Activated CD4-positive, alpha-beta T cell treated with anti-CD3 and anti-CD28 coated beads, Interleukin-2, amount 10 ng/mL, durations not matched to agents 7 days and 5 days (primary cell): ENCODE results near the gene ROPN1B. TPM values are rescaled to one million over a fixed set of nuclear protein-coding genes. Genes with fewer than 3 reads are reported as not detected.

Experiments used
- CTCF ChIA-PET: fragments of 350-600 bp; sonication (Branson Sonifier 250); formaldehyde crosslinking; loops from one replicate; lab custom pipeline; 2021; ENCODE audit warnings: antibody characterized with exemption; lab: Charles Lee
- POLR2A ChIA-PET: fragments of 350-600 bp; sonication (Branson Sonifier 250); formaldehyde crosslinking; loops from one replicate; lab custom pipeline; 2021; ENCODE audit warnings: antibody characterized with exemption; lab: Charles Lee
- DNase-seq: peaks from one replicate; pipeline ENCODE4 v3.0.0-alpha.2; 2020
- H3K27ac Mint-ChIP-seq: one replicate; pipeline ENCODE4 v1.8.0; 2021; ENCODE audit warnings: mild to moderate bottlenecking, moderate library complexity, mixed read lengths
- H3K27me3 Mint-ChIP-seq: one replicate; pipeline ENCODE4 v1.8.0; 2021; ENCODE audit warnings: mixed read lengths
- H3K36me3 Mint-ChIP-seq: one replicate; pipeline ENCODE4 v1.8.0; 2021; ENCODE audit warnings: low read depth, mixed read lengths
- H3K4me1 Mint-ChIP-seq: one replicate; pipeline ENCODE4 v1.8.0; 2021; ENCODE audit warnings: mixed read lengths
- H3K4me3 Mint-ChIP-seq: one replicate; pipeline ENCODE4 v1.8.0; 2021; ENCODE audit warnings: mild to moderate bottlenecking, moderate library complexity, mixed read lengths
- H3K9me3 Mint-ChIP-seq: one replicate; pipeline ENCODE4 v1.8.0; 2021; ENCODE audit warnings: mixed read lengths
- total RNA-seq, 2 experiments: library from RNA; stranded (reverse); gene quantifications; one replicate each; pipeline ENCODE4 v1.2.3, GENCODE V29; 2021

Gene ROPN1B
- total RNA-seq, 2 experiments from 2014 or later = not detected

DNA sequence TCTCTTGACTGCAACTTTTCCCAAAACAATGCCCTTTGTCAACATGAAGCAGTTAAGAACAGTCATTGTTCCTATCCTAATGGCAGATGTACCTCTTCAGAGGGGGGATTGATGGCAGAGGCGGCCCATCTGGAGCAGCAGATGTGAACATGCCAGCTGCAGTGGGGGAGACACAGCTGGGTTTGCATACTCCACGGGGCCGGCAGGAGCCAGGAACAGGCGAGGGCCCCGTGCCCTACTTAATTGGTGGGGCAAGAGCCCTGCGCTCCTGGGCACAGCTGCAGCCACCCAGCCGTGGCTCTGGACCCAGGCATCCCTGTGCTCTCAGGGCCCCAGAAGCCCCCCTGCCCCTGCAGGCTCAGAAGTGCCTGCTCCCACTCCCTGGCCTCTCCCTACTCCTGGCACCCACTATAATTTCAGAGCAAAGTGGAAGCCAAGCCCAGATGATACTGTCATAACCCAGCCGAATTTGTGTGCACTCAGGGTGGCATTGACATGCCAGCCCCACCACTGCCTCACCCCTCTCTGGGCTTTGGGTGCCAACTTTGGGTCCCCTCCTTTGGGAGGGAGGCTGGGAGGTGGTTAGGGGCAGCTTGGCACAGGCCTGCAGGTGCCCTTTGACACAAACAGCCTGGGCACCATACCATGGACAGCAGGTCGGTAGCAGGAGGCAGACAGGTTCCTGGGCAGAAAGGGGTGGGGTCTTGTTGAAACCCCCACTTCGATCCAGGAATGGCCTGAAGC lies 34.6 kb downstream of the ROPN1B start:
- peaks cover 8% of the 10 kb centered on the region for H3K36me3 Mint-ChIP-seq
- no peaks in the 10 kb centered on the region for H3K27me3 Mint-ChIP-seq
- CTCF ChIA-PET = no interaction called here
- POLR2A ChIA-PET = no interaction called here
- no peaks in the 10 kb centered on the region for H3K4me1 Mint-ChIP-seq
- H3K27ac Mint-ChIP-seq = no peak overlapping the region
- no peak overlapping the region for H3K4me3 Mint-ChIP-seq
- no peak for DNase-seq
- peaks cover 15% of the 10 kb centered on the region for H3K9me3 Mint-ChIP-seq

DNA sequence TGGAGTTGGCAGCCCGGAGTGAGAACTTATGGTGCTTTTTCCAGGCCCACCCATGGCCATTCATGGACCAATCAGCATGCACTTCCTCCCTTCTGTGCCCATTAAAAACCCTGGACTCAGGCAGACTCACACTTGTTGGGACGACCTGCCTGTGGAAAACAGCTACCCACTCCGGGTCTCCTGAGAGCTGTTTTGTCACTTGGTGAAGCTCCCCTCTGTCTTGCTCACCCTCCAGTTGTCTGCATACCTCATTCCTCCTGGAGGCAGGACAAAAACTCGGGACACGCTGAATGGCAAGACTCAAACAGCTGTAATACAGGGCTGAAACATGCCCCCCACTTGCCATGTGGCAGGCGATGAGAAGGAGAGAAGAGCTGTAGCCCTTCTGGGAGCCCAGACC lies 35.2 kb downstream of the ROPN1B start:
- H3K27ac Mint-ChIP-seq = no peak overlapping the region
- H3K9me3 Mint-ChIP-seq = peaks cover 12% of the 10 kb centered on the region
- ChIA-PET POLR2A (no interaction called here), CTCF (no interaction called here)
- H3K4me1 Mint-ChIP-seq = no peaks in the 10 kb centered on the region
- peaks cover 6% of the 10 kb centered on the region for H3K36me3 Mint-ChIP-seq
- no peak overlapping the region for H3K4me3 Mint-ChIP-seq
- no peaks in the 10 kb centered on the region for H3K27me3 Mint-ChIP-seq
- no peak for DNase-seq

DNA sequence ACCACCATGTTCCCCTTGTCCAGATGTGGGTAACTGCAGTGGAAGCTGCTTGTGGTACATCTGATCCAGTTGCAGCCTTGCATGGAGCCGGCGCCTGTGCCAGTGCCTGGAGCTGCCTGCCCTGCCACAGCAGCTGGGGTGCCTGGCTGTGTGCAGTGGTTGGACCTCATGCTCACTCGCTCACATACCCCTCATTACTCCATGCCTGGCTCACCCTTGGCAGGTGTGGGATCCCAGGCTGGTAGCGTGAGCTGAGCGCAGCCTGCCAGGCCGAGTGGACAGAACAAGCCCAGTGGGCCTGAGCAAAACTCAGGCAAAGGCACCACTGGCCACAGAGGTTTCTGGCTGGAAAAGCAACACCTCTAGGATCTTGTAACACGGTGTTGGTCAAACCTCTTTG lies 35.7 kb downstream of the ROPN1B start:
- ChIA-PET POLR2A (no interaction called here), CTCF (no interaction called here)
- Mint-ChIP-seq H3K36me3 (peaks cover 6% of the 10 kb centered on the region), H3K27ac (no peak overlapping the region), H3K27me3 (no peaks in the 10 kb centered on the region), H3K4me3 (no peak overlapping the region), H3K9me3 (peaks cover 9% of the 10 kb centered on the region), H3K4me1 (no peaks in the 10 kb centered on the region)
- no peak for DNase-seq

DNA sequence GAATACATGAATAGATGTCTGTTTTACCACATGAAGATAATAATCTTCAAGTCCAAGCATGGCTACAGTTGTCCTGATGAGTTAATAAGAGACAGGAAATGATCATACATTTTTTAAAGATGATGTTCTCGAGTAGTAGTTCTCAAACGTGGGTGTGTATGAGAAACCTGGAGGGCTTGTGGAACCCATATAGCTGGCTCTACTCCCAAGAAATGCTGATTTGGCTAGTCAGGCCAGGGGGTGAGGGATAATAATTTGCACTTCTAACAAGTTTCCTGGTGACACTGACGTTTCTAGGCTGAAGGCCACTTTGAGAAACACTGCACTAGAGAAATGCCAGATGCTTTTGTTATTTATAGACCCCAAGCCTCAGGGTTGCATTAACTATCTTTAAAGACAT lies 37.0 kb downstream of the ROPN1B start:
- CTCF ChIA-PET = interaction anchor here (1.7 kb wide), 1 partner anchor 10 kb away, joined by 4 read pairs; no protein-coding TSS in a partner anchor
- no peak for DNase-seq
- no peak overlapping the region for H3K27ac Mint-ChIP-seq
- H3K4me1 Mint-ChIP-seq = no peaks in the 10 kb centered on the region
- no peak overlapping the region for H3K4me3 Mint-ChIP-seq
- H3K36me3 Mint-ChIP-seq = peaks cover 9% of the 10 kb centered on the region
- peaks cover 8% of the 10 kb centered on the region for H3K9me3 Mint-ChIP-seq
- no peaks in the 10 kb centered on the region for H3K27me3 Mint-ChIP-seq
- POLR2A ChIA-PET = no interaction called here

DNA sequence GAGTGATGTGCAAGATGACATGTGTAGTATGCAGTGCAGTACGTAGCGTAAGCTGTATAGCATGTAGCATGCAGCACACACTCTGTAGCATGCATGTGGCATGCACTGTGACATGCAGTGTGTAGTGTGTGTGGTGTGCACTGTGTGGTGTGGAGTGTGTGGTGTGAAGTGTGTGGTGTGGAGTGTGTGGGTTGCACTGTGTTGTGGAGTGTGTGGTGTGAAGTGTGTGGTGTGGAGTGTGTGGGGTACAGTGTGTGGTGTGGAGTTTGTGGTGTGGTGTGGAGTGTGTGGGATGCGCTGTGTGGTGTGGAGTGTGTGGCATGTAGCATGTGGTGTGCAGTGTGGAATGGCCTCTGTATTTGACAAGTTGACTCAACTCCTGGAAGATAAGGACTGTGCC lies 39.2 kb downstream of the ROPN1B start:
- ChIA-PET CTCF (interaction anchor here (1.1 kb wide), 1 partner anchor 73 kb away, joined by 3 read pairs; no protein-coding TSS in a partner anchor), POLR2A (no interaction called here)
- Mint-ChIP-seq H3K4me1 (peaks cover 4% of the 10 kb centered on the region), H3K27ac (no peak overlapping the region), H3K27me3 (no peaks in the 10 kb centered on the region), H3K4me3 (no peak overlapping the region), H3K9me3 (no peaks in the 10 kb centered on the region), H3K36me3 (peaks cover 14% of the 10 kb centered on the region)
- DNase-seq = no peak

DNA sequence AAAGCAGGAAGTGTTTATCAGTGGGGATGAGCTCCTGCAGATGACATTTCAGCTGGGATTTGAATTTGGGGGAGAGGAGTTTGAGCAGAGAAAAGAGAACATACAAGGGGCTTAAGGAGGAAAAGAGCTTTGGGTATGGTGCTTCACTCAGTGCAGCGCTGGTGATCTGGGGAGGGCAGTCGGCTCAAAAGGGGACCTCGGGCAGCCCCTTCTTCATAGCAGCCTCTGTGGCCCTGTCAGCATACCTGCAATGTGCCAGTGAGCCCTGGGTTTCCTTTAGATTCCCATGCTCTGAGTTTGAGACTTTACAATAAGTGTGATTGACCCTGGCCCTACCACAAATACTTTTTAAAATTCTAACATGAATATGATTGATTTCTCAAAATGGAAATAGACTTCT lies 40.2 kb downstream of the ROPN1B start:
- DNase-seq = no peak
- no peaks in the 10 kb centered on the region for H3K9me3 Mint-ChIP-seq
- H3K36me3 Mint-ChIP-seq = peaks cover 16% of the 10 kb centered on the region
- ChIA-PET CTCF (interaction anchor here (0.6 kb wide), 1 partner anchor 1239 kb away, joined by 3 read pairs; no protein-coding TSS in a partner anchor), POLR2A (no interaction called here)
- H3K4me1 Mint-ChIP-seq = peaks cover 4% of the 10 kb centered on the region
- H3K27me3 Mint-ChIP-seq = no peaks in the 10 kb centered on the region
- no peak overlapping the region for H3K27ac Mint-ChIP-seq
- H3K4me3 Mint-ChIP-seq = no peak overlapping the region

DNA sequence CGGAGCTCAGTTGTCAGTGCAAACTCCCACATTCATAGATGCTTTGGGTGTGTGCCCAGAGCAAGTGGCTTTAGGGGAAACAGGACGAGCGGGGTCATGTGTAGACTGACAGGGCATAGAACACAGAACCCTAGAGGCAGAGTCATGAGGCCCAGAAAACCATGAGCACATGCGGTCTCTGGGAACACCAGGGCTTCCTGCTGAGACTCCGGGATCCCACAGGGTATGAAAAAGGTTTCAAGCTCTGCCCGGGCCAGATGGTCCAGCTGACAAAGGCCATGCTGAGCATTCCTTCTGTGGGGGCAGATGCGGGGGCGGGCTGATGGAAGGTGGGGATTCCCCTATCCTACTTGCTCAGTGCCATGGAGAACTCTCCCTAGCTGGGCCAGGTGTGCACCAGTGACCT lies 44.8 kb downstream of the ROPN1B start:
- Mint-ChIP-seq H3K36me3 (peaks cover 10% of the 10 kb centered on the region), H3K9me3 (no peaks in the 10 kb centered on the region), H3K4me1 (peaks cover 4% of the 10 kb centered on the region), H3K4me3 (no peak overlapping the region), H3K27ac (no peak overlapping the region), H3K27me3 (no peaks in the 10 kb centered on the region)
- CTCF ChIA-PET = interaction anchor here (0.6 kb wide), 1 partner anchor 142 kb away, joined by 3 read pairs; no protein-coding TSS in a partner anchor
- POLR2A ChIA-PET = no interaction called here
- no peak for DNase-seq

DNA sequence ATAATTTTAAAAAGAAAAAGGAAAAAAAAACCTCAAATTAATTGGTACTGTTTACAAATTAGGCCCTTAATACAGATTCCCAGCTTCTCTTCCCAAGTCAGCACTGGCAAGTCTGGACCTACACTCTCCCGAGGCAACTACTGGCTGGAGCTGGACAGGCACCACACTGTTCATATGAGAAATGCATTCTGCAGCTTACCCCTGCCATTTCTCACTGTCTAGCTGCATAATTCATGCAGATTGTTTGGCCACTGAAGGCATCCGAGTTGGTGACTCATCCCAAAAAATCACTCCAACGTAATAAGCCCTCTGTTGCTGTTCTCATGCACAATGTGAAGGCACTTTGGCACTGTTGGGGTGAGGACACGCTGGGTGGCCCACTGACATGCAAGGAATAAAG lies 45.3 kb downstream of the ROPN1B start:
- no peak overlapping the region for H3K4me3 Mint-ChIP-seq
- ChIA-PET POLR2A (no interaction called here), CTCF (no interaction called here)
- DNase-seq = no peak
- H3K27me3 Mint-ChIP-seq = no peaks in the 10 kb centered on the region
- H3K4me1 Mint-ChIP-seq = peaks cover 4% of the 10 kb centered on the region
- H3K27ac Mint-ChIP-seq = no peak overlapping the region
- no peaks in the 10 kb centered on the region for H3K9me3 Mint-ChIP-seq
- H3K36me3 Mint-ChIP-seq = peaks cover 10% of the 10 kb centered on the region

DNA sequence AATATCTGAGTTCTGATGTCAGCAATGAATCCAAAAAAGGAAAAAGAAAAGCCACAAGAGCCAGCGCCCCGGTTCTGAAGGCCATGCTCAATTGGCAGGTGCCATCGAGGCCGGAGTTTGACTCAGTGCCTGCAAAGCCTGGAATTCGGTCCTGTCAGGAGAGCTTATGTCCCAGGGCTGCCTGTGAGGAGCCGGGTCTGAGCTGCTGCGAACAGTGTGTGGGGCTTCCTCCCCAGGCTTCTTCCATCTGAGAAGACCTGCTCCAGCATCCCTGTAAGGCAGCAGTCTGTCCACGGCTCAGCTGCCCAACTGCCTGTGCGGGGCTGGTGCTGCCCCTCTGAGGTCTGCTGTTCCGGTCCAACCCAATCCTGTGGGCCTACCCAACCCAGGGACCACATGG lies 46.1 kb downstream of the ROPN1B start:
- no peak for DNase-seq
- peaks cover 10% of the 10 kb centered on the region for H3K36me3 Mint-ChIP-seq
- H3K4me3 Mint-ChIP-seq = no peak overlapping the region
- no peak overlapping the region for H3K27ac Mint-ChIP-seq
- no peaks in the 10 kb centered on the region for H3K9me3 Mint-ChIP-seq
- ChIA-PET POLR2A (no interaction called here), CTCF (interaction anchor here (1.6 kb wide), 1 partner anchor 8 kb away, joined by 4 read pairs; no protein-coding TSS in a partner anchor)
- peaks cover 4% of the 10 kb centered on the region for H3K4me1 Mint-ChIP-seq
- no peaks in the 10 kb centered on the region for H3K27me3 Mint-ChIP-seq

DNA sequence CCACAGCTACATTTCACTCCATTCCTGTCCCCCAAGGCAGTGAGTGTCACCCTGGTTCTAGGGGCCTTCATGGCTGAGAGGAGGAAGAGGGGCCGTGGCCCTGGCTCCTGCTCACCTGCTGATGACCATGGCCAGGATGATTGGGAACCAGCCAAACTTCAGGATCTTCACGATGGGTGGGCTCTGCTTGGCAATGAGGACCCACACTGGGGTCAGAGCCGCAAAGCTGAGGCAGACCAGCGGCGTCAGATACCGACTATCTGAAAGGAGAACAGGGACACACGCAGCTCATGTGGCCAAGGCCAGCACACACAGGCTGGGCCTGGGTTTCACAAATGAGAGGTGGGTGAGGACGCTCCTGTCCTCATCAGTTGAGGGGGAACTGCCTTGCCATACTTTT lies 47.6 kb downstream of the ROPN1B start:
- CTCF ChIA-PET = interaction anchor here (0.5 to 1.6 kb wide), 2 partner anchors 10 to 128 kb away, joined by 4 read pairs; no protein-coding TSS in a partner anchor
- Mint-ChIP-seq H3K4me1 (peaks cover 4% of the 10 kb centered on the region), H3K27ac (no peak overlapping the region), H3K9me3 (no peaks in the 10 kb centered on the region), H3K27me3 (no peaks in the 10 kb centered on the region), H3K4me3 (no peak overlapping the region), H3K36me3 (peaks cover 6% of the 10 kb centered on the region)
- DNase-seq = no peak
- POLR2A ChIA-PET = no interaction called here

DNA sequence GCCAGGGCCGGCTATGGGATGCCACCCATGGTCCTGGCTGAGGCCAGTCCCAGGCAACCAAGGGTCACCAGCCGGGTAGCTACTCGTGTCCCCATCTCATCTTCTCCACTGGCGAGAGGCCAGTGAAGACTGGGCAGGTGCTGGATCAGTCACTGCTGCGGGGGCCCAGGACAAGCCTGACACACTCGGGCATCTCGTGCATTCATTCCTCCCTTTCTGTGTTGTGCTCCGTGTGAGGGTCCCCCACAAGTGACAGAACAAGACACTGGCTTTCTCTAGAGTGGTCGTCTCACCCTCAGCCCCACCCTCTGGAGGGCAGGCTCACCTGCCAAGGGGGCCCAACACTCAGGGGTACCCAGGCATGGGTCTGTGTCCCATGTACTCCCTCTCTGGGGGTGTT lies 48.4 kb downstream of the ROPN1B start:
- H3K9me3 Mint-ChIP-seq = no peaks in the 10 kb centered on the region
- DNase-seq = no peak
- H3K4me3 Mint-ChIP-seq = no peak overlapping the region
- peaks cover 4% of the 10 kb centered on the region for H3K4me1 Mint-ChIP-seq
- ChIA-PET CTCF (interaction anchor here (0.9 kb wide), 1 partner anchor 19 kb away, joined by 3 read pairs; no protein-coding TSS in a partner anchor), POLR2A (no interaction called here)
- H3K27ac Mint-ChIP-seq = no peak overlapping the region
- H3K36me3 Mint-ChIP-seq = peaks cover 6% of the 10 kb centered on the region
- no peaks in the 10 kb centered on the region for H3K27me3 Mint-ChIP-seq

DNA sequence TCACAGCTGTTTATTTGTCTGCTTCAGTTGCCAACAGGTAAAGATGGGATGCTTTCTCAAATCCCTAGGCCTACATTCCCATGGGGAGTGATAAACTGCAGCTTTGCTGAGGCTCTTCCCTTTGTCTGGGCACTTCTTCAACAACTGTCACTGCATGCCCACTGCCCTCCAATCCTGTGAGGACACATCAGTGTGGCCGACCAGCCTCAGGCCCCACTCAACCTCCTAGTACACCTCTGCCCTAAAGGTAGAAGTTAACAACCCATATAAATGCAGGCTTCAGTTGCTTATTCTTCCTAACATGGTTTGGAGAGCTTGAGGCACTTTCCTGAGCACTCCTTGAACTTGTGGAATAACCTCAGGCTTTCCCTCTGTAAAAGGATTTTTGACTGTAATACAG lies 49.6 kb downstream of the ROPN1B start:
- no peak overlapping the region for H3K4me3 Mint-ChIP-seq
- no peaks in the 10 kb centered on the region for H3K27me3 Mint-ChIP-seq
- H3K4me1 Mint-ChIP-seq = no peaks in the 10 kb centered on the region
- DNase-seq = no peak
- CTCF ChIA-PET = no interaction called here
- H3K27ac Mint-ChIP-seq = no peak overlapping the region
- peaks cover 1% of the 10 kb centered on the region for H3K36me3 Mint-ChIP-seq
- POLR2A ChIA-PET = no interaction called here
- H3K9me3 Mint-ChIP-seq = no peaks in the 10 kb centered on the region

DNA sequence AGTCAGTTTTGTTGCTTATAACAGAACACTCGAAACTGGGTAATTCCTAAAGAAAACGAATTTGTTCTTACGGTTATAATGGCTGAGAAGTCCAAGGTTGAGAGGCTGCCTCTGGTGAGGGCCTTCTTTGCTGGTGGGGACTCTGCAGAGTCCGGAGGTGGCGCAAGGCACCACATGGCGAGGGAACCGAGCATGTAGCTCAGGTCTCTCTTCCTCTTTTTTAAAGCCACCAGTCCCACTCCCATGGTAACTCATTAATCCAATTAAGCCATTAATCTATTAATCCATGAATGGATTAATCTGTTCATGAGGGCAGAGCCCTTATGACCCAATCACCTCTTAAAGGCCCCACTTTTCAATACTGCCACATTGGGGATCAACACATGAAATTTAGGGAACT lies 50.0 kb downstream of the ROPN1B start:
- no peaks in the 10 kb centered on the region for H3K36me3 Mint-ChIP-seq
- POLR2A ChIA-PET = no interaction called here
- CTCF ChIA-PET = no interaction called here
- H3K27ac Mint-ChIP-seq = no peak overlapping the region
- no peaks in the 10 kb centered on the region for H3K4me1 Mint-ChIP-seq
- no peak overlapping the region for H3K4me3 Mint-ChIP-seq
- no peak for DNase-seq
- no peaks in the 10 kb centered on the region for H3K9me3 Mint-ChIP-seq
- H3K27me3 Mint-ChIP-seq = no peaks in the 10 kb centered on the region
